Hepatocyte (in vitro differentiated cells): ENCODE data around the gene HHAT. TPM values are rescaled to one million over a fixed set of nuclear protein-coding genes. Genes with fewer than 3 reads are reported as not detected.

Source experiments
- DNase-seq: peaks from one replicate; pipeline ENCODE4 v3.0.0-alpha.2; 2016; ENCODE audit warnings: low spot score
- H2AFZ ChIP-seq: fragments of 200-600 bp; sonication (generic); 2 replicates; pipeline ENCODE4 v1.6.0; 2016; ENCODE audit warnings: antibody characterized with exemption, mild to moderate bottlenecking
- H3K27ac ChIP-seq: fragments of 200-600 bp; sonication (generic); 2 replicates; pipeline ENCODE4 v1.5.1; 2016; ENCODE audit warnings: mild to moderate bottlenecking
- H3K27me3 ChIP-seq: fragments of 200-600 bp; sonication (generic); 2 replicates; pipeline ENCODE4 v1.6.1; 2016
- H3K36me3 ChIP-seq: fragments of 200-600 bp; sonication (generic); replicated peaks from 2 replicates; pipeline ENCODE4 v1.5.1; 2016; ENCODE audit warnings: low read depth; ENCODE audit not compliant: insufficient read depth
- H3K4me1 ChIP-seq: fragments of 200-600 bp; sonication (generic); 2 replicates; pipeline ENCODE4 v1.5.1; 2016; ENCODE audit warnings: mild to moderate bottlenecking, moderate library complexity; ENCODE audit not compliant: insufficient read depth
- H3K4me2 ChIP-seq: fragments of 200-600 bp; sonication (generic); 2 replicates; pipeline ENCODE4 v1.6.0; 2016
- H3K4me3 ChIP-seq: fragments of 200-600 bp; sonication (generic); 2 replicates; pipeline ENCODE4 v1.5.1; 2016; ENCODE audit warnings: mild to moderate bottlenecking
- H3K79me2 ChIP-seq: fragments of 200-600 bp; sonication (generic); 2 replicates; pipeline ENCODE4 v1.6.0; 2017; ENCODE audit warnings: mild to moderate bottlenecking
- H3K9me2 ChIP-seq: fragments of 200-600 bp; sonication (generic); replicated peaks from 2 replicates; pipeline ENCODE4 v1.6.0; 2017; ENCODE audit warnings: mild to moderate bottlenecking; ENCODE audit not compliant: insufficient read depth
- H3K9me3 ChIP-seq: fragments of 200-600 bp; sonication (generic); 2 replicates; pipeline ENCODE4 v1.5.1; 2016; ENCODE audit warnings: low read depth, mild to moderate bottlenecking
- H4K20me1 ChIP-seq: fragments of 200-600 bp; sonication (generic); 2 replicates; pipeline ENCODE4 v1.6.0; 2016; ENCODE audit warnings: mild to moderate bottlenecking; ENCODE audit not compliant: insufficient read depth, poor library complexity, severe bottlenecking
- CTCF ChIP-seq: fragments of 200-600 bp; sonication (generic); IDR thresholded peaks from 2 replicates; pipeline ENCODE4 v1.5.1; 2016; ENCODE audit warnings: antibody characterized with exemption, mild to moderate bottlenecking; ENCODE audit not compliant: poor library complexity
- EZH2 ChIP-seq: fragments of 200-600 bp; sonication (generic); IDR thresholded peaks from 2 replicates; pipeline ENCODE4 v1.6.1; 2016; ENCODE audit warnings: antibody characterized with exemption, mild to moderate bottlenecking, borderline replicate concordance
- EZH2phosphoT487 ChIP-seq: fragments of 200-600 bp; sonication (generic); IDR thresholded peaks from one replicate; pipeline ENCODE4 v1.6.1; 2018; ENCODE audit warnings: antibody characterized with exemption, mild to moderate bottlenecking, low read depth, moderate library complexity; ENCODE audit not compliant: unreplicated experiment, severe bottlenecking
- WGBS: methylation state at CpG from one replicate; pipeline ENCODE4 v1.1.6; 2016; ENCODE audit warnings: low lambda C conversion rate; ENCODE audit errors: missing lambda C conversion rate; 5-methylcytosine and 5-hydroxymethylcytosine counted together
- polyA plus RNA-seq: library from polyadenylated mRNA; unstranded; fragments of >200 nt; fragmentation: Nextera tagmentation; extraction: Ambion mirVana; gene quantifications from 2 replicates; pipeline ENCODE4 v1.2.1, GENCODE V29; 2016
- total RNA-seq: library from RNA; depleted of rRNA; stranded (reverse); fragments of >200 nt; gene quantifications from 2 replicates; pipeline ENCODE4 v1.2.3, GENCODE V29; 2014

Gene HHAT
- total and polyA plus RNA-seq, 2 experiments from 2014 or later: 5.3 to 6.3 TPM

- Histone ChIP-seq H4K20me1 (no peaks in the 10 kb centered on the region), H3K9me3 (no peaks in the 10 kb centered on the region), H3K4me2 (no peak overlapping the region), H2AFZ (no peak overlapping the region), H3K36me3 (no peaks in the 10 kb centered on the region), H3K79me2 (no peaks in the 10 kb centered on the region), H3K27me3 (no peaks in the 10 kb centered on the region), H3K9me2 (no peaks in the 10 kb centered on the region), H3K4me3 (no peak overlapping the region), H3K27ac (no peak overlapping the region), H3K4me1 (no peaks in the 10 kb centered on the region)
- DNase-seq: no peak
- no peak for TF ChIP-seq CTCF
- TF ChIP-seq EZH2phosphoT487: no peak
- TF ChIP-seq EZH2: no peak
- 42% methylated on average over 3 of the region's 3 CpGs for WGBS
Measured at GRCh38 chr1:210358626-210359025, 29.9 kb downstream of the HHAT start.

- TF ChIP-seq EZH2phosphoT487 (no peak), EZH2 (no peak), CTCF (no peak)
- Histone ChIP-seq H3K79me2 (no peaks in the 10 kb centered on the region), H4K20me1 (no peaks in the 10 kb centered on the region), H3K4me3 (no peak overlapping the region), H2AFZ (no peak overlapping the region), H3K4me1 (no peaks in the 10 kb centered on the region), H3K9me2 (no peaks in the 10 kb centered on the region), H3K27ac (no peak overlapping the region), H3K27me3 (no peaks in the 10 kb centered on the region), H3K36me3 (no peaks in the 10 kb centered on the region), H3K9me3 (no peaks in the 10 kb centered on the region), H3K4me2 (no peak overlapping the region)
- no peak for DNase-seq
- WGBS: 92% methylated on average over 3 of the region's 3 CpGs
Measured at GRCh38 chr1:210359255-210359654, 30.6 kb downstream of the HHAT start.

GRCh38 chr1:210360852-210361477, 32.3 kb downstream of the HHAT start:
- peak; percentile 60 for DNase-seq
- no peak overlapping the region for H3K4me2 ChIP-seq
- H3K9me2 ChIP-seq: no peaks in the 10 kb centered on the region
- no peaks in the 10 kb centered on the region for H3K36me3 ChIP-seq
- no peaks in the 10 kb centered on the region for H3K79me2 ChIP-seq
- TF ChIP-seq CTCF: peak; percentile 69
- TF ChIP-seq EZH2: no peak
- H3K27ac ChIP-seq: no peak overlapping the region
- no peak overlapping the region for H3K4me3 ChIP-seq
- WGBS: 56% methylated on average over 10 of the region's 10 CpGs
- H3K27me3 ChIP-seq: no peaks in the 10 kb centered on the region
- H3K4me1 ChIP-seq: no peaks in the 10 kb centered on the region
- no peak overlapping the region for H2AFZ ChIP-seq
- no peaks in the 10 kb centered on the region for H3K9me3 ChIP-seq
- H4K20me1 ChIP-seq: no peaks in the 10 kb centered on the region
